Caco-2 (cell line): ENCODE results near the gene KRT37. TPM values are rescaled to one million over a fixed set of nuclear protein-coding genes. Genes with fewer than 3 reads are reported as not detected.

Source experiments
- Bru-seq: library from RNA; stranded (reverse); fragments of 400-500 nt; gene quantifications from one replicate; lab custom pipeline; 2021; lab: Mats Ljungman, UMichigan
- BruChase-seq, 2 experiments: library from RNA; stranded (reverse); fragments of 400-500 nt; gene quantifications; one replicate each; lab custom pipeline; 2021; lab: Mats Ljungman, UMichigan
- BruUV-seq: library from RNA; stranded (reverse); fragments of 400-500 nt; replicated peaks from 2 replicates; lab custom pipeline; 2021; lab: Mats Ljungman, UMichigan
- CTCF ChIA-PET: fragments of 300-600 bp; sonication (Branson Sonifier 250); formaldehyde crosslinking; loops from one replicate; lab custom pipeline; 2022; ENCODE audit warnings: antibody characterized with exemption; lab: Charles Lee
- POLR2A ChIA-PET: fragments of 300-600 bp; sonication (Branson Sonifier 250); formaldehyde crosslinking; loops from one replicate; lab custom pipeline; 2022; ENCODE audit warnings: antibody characterized with exemption; lab: Charles Lee
- DNase-seq, 2 experiments: peaks; one replicate each; pipeline versions ENCODE4 v3.0.0 to v3.0.0-alpha.2; 2020 to 2022
- H3K27me3 ChIP-seq: replicated peaks from 2 replicates; pipeline ENCODE4 v1.6.0; 2011; ENCODE audit warnings: low read length; ENCODE audit not compliant: control insufficient read depth, insufficient read depth
- H3K36me3 ChIP-seq: 2 replicates; pipeline ENCODE4 v1.5.1; 2011; ENCODE audit warnings: low read length; ENCODE audit not compliant: control insufficient read depth, insufficient read depth
- H3K4me1 ChIP-seq: fragments of 250-450 bp; sonication (Bioruptor Pico); 2 replicates; pipeline ENCODE4 v1.5.1; 2020; ENCODE audit warnings: mild to moderate bottlenecking
- H3K4me3 ChIP-seq: 2 replicates; pipeline ENCODE4 v1.5.1; 2011; ENCODE audit warnings: low read depth, mild to moderate bottlenecking, control low read depth, low read length
- H3K9me3 ChIP-seq: fragments of 250-450 bp; sonication (Bioruptor Pico); 2 replicates; pipeline ENCODE4 v1.5.1; 2020; ENCODE audit warnings: mild to moderate bottlenecking, moderate library complexity
- H3K27ac Mint-ChIP-seq: one replicate; pipeline ENCODE4 v1.8.0; 2022; ENCODE audit warnings: mixed read lengths; ENCODE audit not compliant: unreplicated experiment
- H3K27me3 Mint-ChIP-seq: one replicate; pipeline ENCODE4 v1.8.0; 2022; ENCODE audit warnings: mixed read lengths; ENCODE audit not compliant: insufficient read depth, unreplicated experiment
- H3K36me3 Mint-ChIP-seq: one replicate; pipeline ENCODE4 v1.8.0; 2022; ENCODE audit warnings: mild to moderate bottlenecking, mixed read lengths; ENCODE audit not compliant: insufficient read depth, unreplicated experiment
- H3K4me1 Mint-ChIP-seq: one replicate; pipeline ENCODE4 v1.8.0; 2022; ENCODE audit warnings: low read depth, mixed read lengths; ENCODE audit not compliant: unreplicated experiment
- H3K4me3 Mint-ChIP-seq: one replicate; pipeline ENCODE4 v1.8.0; 2022; ENCODE audit warnings: mild to moderate bottlenecking, moderate library complexity, mixed read lengths; ENCODE audit not compliant: unreplicated experiment
- H3K9me3 Mint-ChIP-seq: one replicate; pipeline ENCODE4 v1.8.0; 2022; ENCODE audit warnings: mixed read lengths; ENCODE audit not compliant: unreplicated experiment
- CTCF ChIP-seq, 2 experiments: fragments of 200-600 bp in 1 of 2; IDR thresholded peaks; 1 replicate in 1 of 2; 2 replicates in 1 of 2; pipeline versions ENCODE4 v1.5.1 to v1.8.0; 2011 to 2022; ENCODE audit warnings: antibody characterized with exemption in 1 of 2, control low read depth in 1 of 2, inconsistent platforms in 1 of 2, low read depth in 1 of 2, low read length in 1 of 2, mild to moderate bottlenecking in 1 of 2, moderate library complexity in 1 of 2; ENCODE audit not compliant: insufficient read depth in 1 of 2, severe bottlenecking in 1 of 2, unreplicated experiment in 1 of 2
- intact Hi-C: fragments of 100-400 bp; cut with micrococcal nuclease; formaldehyde crosslinking; loops from one replicate; pipeline ENCODE4 v1.10.0; 2022; ENCODE audit not compliant: unreplicated experiment
- long read RNA-seq: library from polyadenylated mRNA; stranded (forward); transcript quantifications from one replicate; pipeline ENCODE4 v2.0.0, GENCODE V29; 2022
- total RNA-seq: library from RNA; stranded (reverse); gene quantifications from 2 replicates; pipeline ENCODE4 v1.2.3, GENCODE V29; 2022

Gene KRT37
- total RNA-seq: not detected in 2 replicates
- Bru-seq, nascent RNA: not detected
- not detected for BruChase-seq, experiment 1, labeled RNA remaining after a 2-hour chase
- not detected for BruChase-seq, experiment 2, labeled RNA remaining after a 6-hour chase
- long read RNA-seq: 0 reads

- Histone ChIP-seq H3K27me3 (no peaks in the 10 kb centered on the region), H3K36me3 (no peaks in the 10 kb centered on the region), H3K9me3 (no peaks in the 10 kb centered on the region), H3K4me3 (no peak within 1 kb of the TSS), H3K4me1 (peaks cover 14% of the 10 kb centered on the region)
- intact Hi-C loops: no loop called here
- H3K4me1 Mint-ChIP-seq: peaks cover 20% of the 10 kb centered on the region
- ChIA-PET POLR2A (interaction anchor here (0.6 kb wide), 1 partner anchor 466 kb away, joined by 3 read pairs; no protein-coding TSS in a partner anchor), CTCF (no interaction called here)
- no peaks in the 10 kb centered on the region for H3K9me3 Mint-ChIP-seq
- DNase-seq: no peak
- no peak within 1 kb of the TSS for H3K27ac Mint-ChIP-seq
- no peak for TF ChIP-seq CTCF (IDR thresholded peaks at IDR 0.05; ENCODE audit: insufficient read depth in 1 of 2, low read depth in 1 of 2, low read length in 1 of 2, severe bottlenecking in 1 of 2, unreplicated experiment in 1 of 2)
- H3K27me3 Mint-ChIP-seq: no peaks in the 10 kb centered on the region
- H3K36me3 Mint-ChIP-seq: no peaks in the 10 kb centered on the region
- BruUV-seq: no TSS peak
- no peak within 1 kb of the TSS for H3K4me3 Mint-ChIP-seq
Measured at GRCh38 chr17:41424111-41424635, at the start of gene KRT37. Gene KRT37, minus strand, starts transcription at chr17:41424585. Its CDS starts 62 bp downstream, at chr17:41424523.

GRCh38 chr17:41468346-41468745 is 44.0 kb upstream of the KRT37 start:
- Mint-ChIP-seq H3K4me3 (no peak overlapping the region), H3K27ac (no peak overlapping the region), H3K27me3 (no peaks in the 10 kb centered on the region), H3K4me1 (no peaks in the 10 kb centered on the region), H3K36me3 (no peaks in the 10 kb centered on the region), H3K9me3 (peaks cover 10% of the 10 kb centered on the region)
- Histone ChIP-seq H3K4me3 (no peak overlapping the region), H3K36me3 (no peaks in the 10 kb centered on the region), H3K4me1 (no peaks in the 10 kb centered on the region), H3K27me3 (no peaks in the 10 kb centered on the region), H3K9me3 (peaks cover 6% of the 10 kb centered on the region)
- no peak for TF ChIP-seq CTCF (IDR thresholded peaks at IDR 0.05; ENCODE audit: insufficient read depth in 1 of 2, low read depth in 1 of 2, low read length in 1 of 2, severe bottlenecking in 1 of 2, unreplicated experiment in 1 of 2)
- BruUV-seq: no TSS peak
- ChIA-PET CTCF (no interaction called here), POLR2A (no interaction called here)
- DNase-seq: no peak
- intact Hi-C loops: no loop called here

DNA sequence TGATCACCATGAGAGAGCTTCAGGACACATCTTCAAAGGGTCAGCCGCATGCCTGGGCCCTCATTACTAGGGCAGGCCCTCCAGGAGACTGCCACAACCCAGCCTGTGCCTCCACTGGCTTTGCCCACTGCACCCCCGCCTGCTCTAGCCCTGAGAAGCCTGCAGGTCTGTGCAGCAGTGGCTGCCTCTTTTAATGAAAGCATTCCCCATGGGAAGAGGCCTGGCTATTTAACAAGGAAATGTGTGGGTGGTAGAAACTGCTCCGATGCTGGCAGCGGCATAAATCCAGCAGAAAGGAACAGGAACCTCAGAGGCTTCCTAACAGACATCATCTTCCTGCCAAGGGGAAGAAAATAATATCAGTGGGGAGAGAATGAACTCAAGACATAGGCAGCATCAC is 43.2 kb upstream of the KRT37 start:
- H3K4me3 ChIP-seq: no peak overlapping the region
- TF ChIP-seq CTCF (IDR thresholded peaks at IDR 0.05; ENCODE audit: insufficient read depth in 1 of 2, low read depth in 1 of 2, low read length in 1 of 2, severe bottlenecking in 1 of 2, unreplicated experiment in 1 of 2): no peak
- Mint-ChIP-seq H3K9me3 (peaks cover 10% of the 10 kb centered on the region), H3K36me3 (no peaks in the 10 kb centered on the region), H3K4me1 (no peaks in the 10 kb centered on the region), H3K4me3 (no peak overlapping the region), H3K27me3 (no peaks in the 10 kb centered on the region), H3K27ac (no peak overlapping the region)
- no TSS peak for BruUV-seq
- intact Hi-C loops: no loop called here
- no peaks in the 10 kb centered on the region for H3K36me3 ChIP-seq
- ChIA-PET POLR2A (interaction anchor here (0.6 kb wide), 1 partner anchor 50 kb away, joined by 6 read pairs; no protein-coding TSS in a partner anchor), CTCF (interaction anchor here (1.1 kb wide), 1 partner anchor 195 kb away, joined by 3 read pairs; no protein-coding TSS in a partner anchor)
- peaks cover 6% of the 10 kb centered on the region for H3K9me3 ChIP-seq
- H3K4me1 ChIP-seq: no peaks in the 10 kb centered on the region
- H3K27me3 ChIP-seq: no peaks in the 10 kb centered on the region
- no peak for DNase-seq
